Measurements from ENCODE around the gene AS3MT. TPM values are rescaled to one million over a fixed set of nuclear protein-coding genes. Genes with fewer than 3 reads are reported as not detected.

AS3MT gene
- polyA plus RNA-seq, 2 of the 4 experiments (the other 2 are of a cell fraction) = 10.7 to 10.8 TPM

GRCh38 chr10:102894466-102895213 is 25.4 kb downstream of the AS3MT start (continued):
- TF ChIP-seq EHMT2 (IDR thresholded peaks at IDR 0.05; ENCODE audit: low read depth) (no peak), EHF (CRISPR knock-in tag; IDR thresholded peaks at IDR 0.05) (no peak)

- DNase-seq (ENCODE audit: low read depth in 1 of 2, low spot score in 1 of 2) (no peak), ATAC-seq (no peak), FAIRE-seq (no peak)
- 77% methylated on average over 3 of the region's 3 CpGs for WGBS (ENCODE audit: missing lambda C conversion rate)
- Histone ChIP-seq H3K9me3 (no peaks in the 10 kb centered on the region), H3K4me3 (no peak overlapping the region), H3K4me2 (no peak overlapping the region), H3K27ac (no peak overlapping the region), H3K4me1 (no peaks in the 10 kb centered on the region)
- ChIA-PET CTCF (interaction anchor here (1.0 to 12.1 kb wide), 11 partner anchors 9 to 172 kb away, joined by 3 to 242 read pairs (median 7); partner anchors contain the start of genes CNNM2 and CYP17A1), POLR2A (no interaction called here)
- TF ChIP-seq, protein P1, sequence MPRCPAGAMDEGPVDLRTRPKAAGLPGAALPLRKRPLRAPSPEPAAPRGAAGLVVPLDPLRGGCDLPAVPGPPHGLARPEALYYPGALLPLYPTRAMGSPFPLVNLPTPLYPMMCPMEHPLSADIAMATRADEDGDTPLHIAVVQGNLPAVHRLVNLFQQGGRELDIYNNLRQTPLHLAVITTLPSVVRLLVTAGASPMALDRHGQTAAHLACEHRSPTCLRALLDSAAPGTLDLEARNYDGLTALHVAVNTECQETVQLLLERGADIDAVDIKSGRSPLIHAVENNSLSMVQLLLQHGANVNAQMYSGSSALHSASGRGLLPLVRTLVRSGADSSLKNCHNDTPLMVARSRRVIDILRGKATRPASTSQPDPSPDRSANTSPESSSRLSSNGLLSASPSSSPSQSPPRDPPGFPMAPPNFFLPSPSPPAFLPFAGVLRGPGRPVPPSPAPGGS (IDR thresholded peaks at IDR 0.05) = no peak
- TF ChIP-seq MAZ (IDR thresholded peaks at IDR 0.05; ENCODE audit: borderline replicate concordance, low read depth, low read length) (no peak), TP53 (CRISPR knock-in tag; IDR thresholded peaks at IDR 0.05) (no peak), MAFK (IDR thresholded peaks at IDR 0.05; ENCODE audit: partially characterized antibody) (no peak), FOSL2 (IDR thresholded peaks at IDR 0.05) (no peak), FOSL2 (CRISPR knock-in tag; IDR thresholded peaks at IDR 0.05) (no peak), SREBF2 (IDR thresholded peaks at IDR 0.05) (no peak), CEBPB (IDR thresholded peaks at IDR 0.05) (no peak), FOSB (CRISPR knock-in tag; IDR thresholded peaks at IDR 0.05) (no peak), RNF2 (IDR thresholded peaks at IDR 0.05; ENCODE audit: borderline replicate concordance, low read depth) (no peak), NPAS2 (CRISPR knock-in tag; IDR thresholded peaks at IDR 0.05; ENCODE audit: borderline replicate concordance) (no peak), FOXS1 (CRISPR knock-in tag; IDR thresholded peaks at IDR 0.05) (no peak), ELK1 (IDR thresholded peaks at IDR 0.05; ENCODE audit: low read depth, low read length) (no peak), HOXB13 (CRISPR knock-in tag; IDR thresholded peaks at IDR 0.05; ENCODE audit: low read depth) (no peak)
- TF ChIP-seq, protein P2, sequence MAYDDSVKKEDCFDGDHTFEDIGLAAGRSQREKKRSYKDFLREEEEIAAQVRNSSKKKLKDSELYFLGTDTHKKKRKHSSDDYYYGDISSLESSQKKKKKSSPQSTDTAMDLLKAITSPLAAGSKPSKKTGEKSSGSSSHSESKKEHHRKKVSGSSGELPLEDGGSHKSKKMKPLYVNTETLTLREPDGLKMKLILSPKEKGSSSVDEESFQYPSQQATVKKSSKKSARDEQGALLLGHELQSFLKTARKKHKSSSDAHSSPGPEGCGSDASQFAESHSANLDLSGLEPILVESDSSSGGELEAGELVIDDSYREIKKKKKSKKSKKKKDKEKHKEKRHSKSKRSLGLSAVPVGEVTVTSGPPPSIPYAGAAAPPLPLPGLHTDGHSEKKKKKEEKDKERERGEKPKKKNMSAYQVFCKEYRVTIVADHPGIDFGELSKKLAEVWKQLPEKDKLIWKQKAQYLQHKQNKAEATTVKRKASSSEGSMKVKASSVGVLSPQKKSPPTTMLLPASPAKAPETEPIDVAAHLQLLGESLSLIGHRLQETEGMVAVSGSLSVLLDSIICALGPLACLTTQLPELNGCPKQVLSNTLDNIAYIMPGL (CRISPR knock-in tag; IDR thresholded peaks at IDR 0.05; ENCODE audit: borderline replicate concordance) = no peak
Observed at GRCh38 chr10:102900006-102900405, 30.7 kb downstream of the AS3MT start.

- H3K27ac ChIP-seq = no peak overlapping the region
- no peak for FAIRE-seq
- no peak for DNase-seq (ENCODE audit: low read depth in 1 of 2, low spot score in 1 of 2)
- no peak overlapping the region for H3K4me2 ChIP-seq
- CTCF ChIA-PET = interaction anchor here (0.7 to 12.1 kb wide), 6 partner anchors 10 to 225 kb away, joined by 3 to 242 read pairs (median 6); partner anchors contain the start of genes CNNM2 and CYP17A1
- POLR2A ChIA-PET = interaction anchor here (0.6 kb wide), 1 partner anchor 153 kb away, joined by 4 read pairs; no protein-coding TSS in a partner anchor
- ATAC-seq = no peak
- no peaks in the 10 kb centered on the region for H3K9me3 ChIP-seq
- TF ChIP-seq FOSB (CRISPR knock-in tag; IDR thresholded peaks at IDR 0.05) (no peak), ZFP36 (IDR thresholded peaks at IDR 0.05; ENCODE audit: borderline replicate concordance, partially characterized antibody) (no peak), BHLHE40 (IDR thresholded peaks at IDR 0.05; ENCODE audit: low read depth, low read length) (no peak), GATA3 (IDR thresholded peaks at IDR 0.05; ENCODE audit: borderline replicate concordance) (no peak)
- no peaks in the 10 kb centered on the region for H3K4me1 ChIP-seq
- H3K4me3 ChIP-seq = no peak overlapping the region
Observed at GRCh38 chr10:102904346-102904745, 35.1 kb downstream of the AS3MT start.

All from A549 (cell line).